ENCODE results near the gene CABLES1.

CABLES1 gene

GRCh38 chr18:23203891-23204432 lies 68.7 kb downstream of the CABLES1 start:
- H3K27me3 ChIP-seq (ENCODE audit: insufficient read depth, low read length): no peaks in the 10 kb centered on the region
- no peak overlapping the region for H3K4me3 ChIP-seq (ENCODE audit: low read length)

GRCh38 chr18:23204589-23205235 lies 69.4 kb downstream of the CABLES1 start:
- no peak overlapping the region for H2AFZ ChIP-seq (ENCODE audit: low read depth, low read length)
- H3K4me1 ChIP-seq (ENCODE audit: insufficient read depth, low read length): no peaks in the 10 kb centered on the region
- H3K4me3 ChIP-seq (ENCODE audit: low read length): no peak overlapping the region
- no peaks in the 10 kb centered on the region for H3K36me3 ChIP-seq (ENCODE audit: insufficient read depth, low read length)
- no peaks in the 10 kb centered on the region for H3K27me3 ChIP-seq (ENCODE audit: insufficient read depth, low read length)
- H3K9me3 ChIP-seq (ENCODE audit: low read length): no peaks in the 10 kb centered on the region

More at GRCh38 chr18:23203891-23204432, 68.7 kb downstream of the CABLES1 start:
- H2AFZ ChIP-seq (ENCODE audit: low read depth, low read length): no peak overlapping the region
- no peaks in the 10 kb centered on the region for H3K36me3 ChIP-seq (ENCODE audit: insufficient read depth, low read length)
- no peaks in the 10 kb centered on the region for H3K4me1 ChIP-seq (ENCODE audit: insufficient read depth, low read length)
- no peaks in the 10 kb centered on the region for H3K9me3 ChIP-seq (ENCODE audit: low read length)

- H3K4me3 ChIP-seq (ENCODE audit: low read length): no peak overlapping the region
- H2AFZ ChIP-seq (ENCODE audit: low read depth, low read length): no peak overlapping the region
- H3K36me3 ChIP-seq (ENCODE audit: insufficient read depth, low read length): no peaks in the 10 kb centered on the region
- H3K4me1 ChIP-seq (ENCODE audit: insufficient read depth, low read length): no peaks in the 10 kb centered on the region
- no peaks in the 10 kb centered on the region for H3K27me3 ChIP-seq (ENCODE audit: insufficient read depth, low read length)
- H3K9me3 ChIP-seq (ENCODE audit: low read length): no peaks in the 10 kb centered on the region
Observed at GRCh38 chr18:23205980-23206379, 70.7 kb downstream of the CABLES1 start.

GRCh38 chr18:23207191-23207955 lies 72.1 kb downstream of the CABLES1 start:
- H3K9me3 ChIP-seq (ENCODE audit: low read length): no peaks in the 10 kb centered on the region

GRCh38 chr18:23207994-23208393 lies 72.7 kb downstream of the CABLES1 start:
- Histone ChIP-seq H3K4me1 (ENCODE audit: insufficient read depth, low read length) (no peaks in the 10 kb centered on the region), H3K27me3 (ENCODE audit: insufficient read depth, low read length) (no peaks in the 10 kb centered on the region), H2AFZ (ENCODE audit: low read depth, low read length) (no peak overlapping the region), H3K4me3 (ENCODE audit: low read length) (no peak overlapping the region), H3K36me3 (ENCODE audit: insufficient read depth, low read length) (no peaks in the 10 kb centered on the region), H3K9me3 (ENCODE audit: low read length) (no peaks in the 10 kb centered on the region)

More at GRCh38 chr18:23207191-23207955, 72.1 kb downstream of the CABLES1 start:
- Histone ChIP-seq H3K4me3 (ENCODE audit: low read length) (no peak overlapping the region), H2AFZ (ENCODE audit: low read depth, low read length) (no peak overlapping the region), H3K4me1 (ENCODE audit: insufficient read depth, low read length) (no peaks in the 10 kb centered on the region), H3K27me3 (ENCODE audit: insufficient read depth, low read length) (no peaks in the 10 kb centered on the region), H3K36me3 (ENCODE audit: insufficient read depth, low read length) (no peaks in the 10 kb centered on the region)

- Histone ChIP-seq H3K4me3 (ENCODE audit: low read length) (no peak overlapping the region), H3K36me3 (ENCODE audit: insufficient read depth, low read length) (no peaks in the 10 kb centered on the region)
Observed at GRCh38 chr18:23208600-23208999, 73.3 kb downstream of the CABLES1 start.

GRCh38 chr18:23209031-23209430 lies 73.7 kb downstream of the CABLES1 start:
- no peaks in the 10 kb centered on the region for H3K27me3 ChIP-seq (ENCODE audit: insufficient read depth, low read length)
- H3K4me3 ChIP-seq (ENCODE audit: low read length): no peak overlapping the region
- H2AFZ ChIP-seq (ENCODE audit: low read depth, low read length): no peak overlapping the region
- H3K4me1 ChIP-seq (ENCODE audit: insufficient read depth, low read length): no peaks in the 10 kb centered on the region
- H3K36me3 ChIP-seq (ENCODE audit: insufficient read depth, low read length): no peaks in the 10 kb centered on the region
- H3K9me3 ChIP-seq (ENCODE audit: low read length): no peaks in the 10 kb centered on the region

More at GRCh38 chr18:23208600-23208999, 73.3 kb downstream of the CABLES1 start:
- H3K9me3 ChIP-seq (ENCODE audit: low read length): no peaks in the 10 kb centered on the region
- H2AFZ ChIP-seq (ENCODE audit: low read depth, low read length): no peak overlapping the region
- H3K4me1 ChIP-seq (ENCODE audit: insufficient read depth, low read length): no peaks in the 10 kb centered on the region
- no peaks in the 10 kb centered on the region for H3K27me3 ChIP-seq (ENCODE audit: insufficient read depth, low read length)

- peaks cover 4% of the 10 kb centered on the region for H3K9me3 ChIP-seq (ENCODE audit: low read length)
- H3K36me3 ChIP-seq (ENCODE audit: insufficient read depth, low read length): no peaks in the 10 kb centered on the region
- H3K4me1 ChIP-seq (ENCODE audit: insufficient read depth, low read length): no peaks in the 10 kb centered on the region
- no peak overlapping the region for H2AFZ ChIP-seq (ENCODE audit: low read depth, low read length)
- H3K27me3 ChIP-seq (ENCODE audit: insufficient read depth, low read length): no peaks in the 10 kb centered on the region
- no peak overlapping the region for H3K4me3 ChIP-seq (ENCODE audit: low read length)
Observed at GRCh38 chr18:23209796-23210195, 74.5 kb downstream of the CABLES1 start.

GRCh38 chr18:23210526-23210925 lies 75.2 kb downstream of the CABLES1 start:
- Histone ChIP-seq H3K36me3 (ENCODE audit: insufficient read depth, low read length) (no peaks in the 10 kb centered on the region), H3K4me1 (ENCODE audit: insufficient read depth, low read length) (peaks cover 6% of the 10 kb centered on the region), H2AFZ (ENCODE audit: low read depth, low read length) (no peak overlapping the region), H3K4me3 (ENCODE audit: low read length) (no peak overlapping the region), H3K27me3 (ENCODE audit: insufficient read depth, low read length) (no peaks in the 10 kb centered on the region), H3K9me3 (ENCODE audit: low read length) (peaks cover 4% of the 10 kb centered on the region)

GRCh38 chr18:23211146-23211545 lies 75.9 kb downstream of the CABLES1 start:
- Histone ChIP-seq H3K4me3 (ENCODE audit: low read length) (no peak overlapping the region), H3K4me1 (ENCODE audit: insufficient read depth, low read length) (peaks cover 7% of the 10 kb centered on the region), H3K27me3 (ENCODE audit: insufficient read depth, low read length) (no peaks in the 10 kb centered on the region), H3K36me3 (ENCODE audit: insufficient read depth, low read length) (no peaks in the 10 kb centered on the region), H2AFZ (ENCODE audit: low read depth, low read length) (no peak overlapping the region), H3K9me3 (ENCODE audit: low read length) (peaks cover 4% of the 10 kb centered on the region)

GRCh38 chr18:23212161-23212560 lies 76.9 kb downstream of the CABLES1 start:
- H3K9me3 ChIP-seq (ENCODE audit: low read length): peaks cover 4% of the 10 kb centered on the region
- H3K27me3 ChIP-seq (ENCODE audit: insufficient read depth, low read length): no peaks in the 10 kb centered on the region
- H3K36me3 ChIP-seq (ENCODE audit: insufficient read depth, low read length): no peaks in the 10 kb centered on the region

GRCh38 chr18:23213200-23213599 lies 77.9 kb downstream of the CABLES1 start:
- peaks cover 4% of the 10 kb centered on the region for H3K9me3 ChIP-seq (ENCODE audit: low read length)

More at GRCh38 chr18:23212161-23212560, 76.9 kb downstream of the CABLES1 start:
- no peak overlapping the region for H3K4me3 ChIP-seq (ENCODE audit: low read length)
- H3K4me1 ChIP-seq (ENCODE audit: insufficient read depth, low read length): peaks cover 7% of the 10 kb centered on the region
- H2AFZ ChIP-seq (ENCODE audit: low read depth, low read length): no peak overlapping the region

GRCh38 chr18:23217781-23218180 lies 82.5 kb downstream of the CABLES1 start:
- Histone ChIP-seq H3K9me3 (ENCODE audit: low read length) (peaks cover 4% of the 10 kb centered on the region), H3K4me1 (ENCODE audit: insufficient read depth, low read length) (peaks cover 7% of the 10 kb centered on the region), H3K36me3 (ENCODE audit: insufficient read depth, low read length) (no peaks in the 10 kb centered on the region), H3K27me3 (ENCODE audit: insufficient read depth, low read length) (no peaks in the 10 kb centered on the region), H3K4me3 (ENCODE audit: low read length) (no peak overlapping the region), H2AFZ (ENCODE audit: low read depth, low read length) (no peak overlapping the region)

More at GRCh38 chr18:23213200-23213599, 77.9 kb downstream of the CABLES1 start:
- Histone ChIP-seq H3K4me1 (ENCODE audit: insufficient read depth, low read length) (peaks cover 7% of the 10 kb centered on the region), H3K27me3 (ENCODE audit: insufficient read depth, low read length) (no peaks in the 10 kb centered on the region), H3K4me3 (ENCODE audit: low read length) (no peak overlapping the region), H2AFZ (ENCODE audit: low read depth, low read length) (no peak overlapping the region), H3K36me3 (ENCODE audit: insufficient read depth, low read length) (no peaks in the 10 kb centered on the region)

Data from neuron (in vitro differentiated cells).